Prostate gland (tissue), 2 donors: ENCODE results near the gene SPPL3.

ENCODE experiments used
- CTCF ChIP-seq, 4 experiments: fragments of 200-600 bp in 2 of 4; fragments of 450-650 bp in 2 of 4; sonication (generic) in 2 of 4; IDR thresholded peaks; 1 replicate in 3 of 4; 2 replicates in 1 of 4; pipeline ENCODE4 v1.5.1; 2016 to 2019; ENCODE audit warnings: antibody characterized with exemption in 4 of 4, mild to moderate bottlenecking in 2 of 4, moderate library complexity in 2 of 4
- POLR2AphosphoS5 ChIP-seq: sonication (generic); formaldehyde crosslinking; IDR thresholded peaks from one replicate; pipeline ENCODE4 v1.6.1; 2017; ENCODE audit warnings: antibody characterized with exemption

DNA sequence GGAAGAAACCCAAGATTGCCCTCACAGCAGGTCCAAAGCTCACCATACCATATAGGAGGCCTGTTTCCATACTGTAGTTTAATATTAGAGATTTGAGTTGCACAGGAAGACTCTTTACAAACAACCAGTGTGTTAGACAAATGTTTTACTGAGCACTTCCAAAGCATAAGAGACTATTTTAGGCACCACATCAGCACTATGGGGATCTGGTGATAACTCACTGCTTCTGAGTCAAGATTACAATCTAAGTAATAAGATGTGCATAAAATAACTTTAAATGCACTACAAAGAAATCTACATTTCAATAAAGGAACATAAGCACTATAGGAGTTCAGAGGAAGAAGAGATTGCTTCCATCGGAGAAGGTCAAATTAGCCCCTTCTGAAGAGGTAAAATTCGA, 71.4 kb downstream of the SPPL3 start:
- TF ChIP-seq CTCF (IDR thresholded peaks at IDR 0.05) (no peak), POLR2AphosphoS5 (no peak)
